Measurements from ENCODE around the gene RIPK1. TPM values are rescaled to one million over a fixed set of nuclear protein-coding genes. Genes with fewer than 3 reads are reported as not detected.
"Not testable (repeated sequence)": the region's sequence is repeated elsewhere in the genome, so short reads cannot be mapped to it uniquely, and the experiment has no call there.

The RIPK1 gene
- total and polyA plus RNA-seq, 2 of the 8 experiments (the other 6 are each of a cell fraction or from before 2014, with no cell fraction given): 5.9 to 22.9 TPM

GRCh38 chr6:3156184-3157130 is 88.2 kb downstream of the RIPK1 start:
- not testable (repeated sequence) for H3K27ac ChIP-seq (ENCODE audit: low read depth, low read length); H2AFZ ChIP-seq (ENCODE audit: low read length); H2BK20ac ChIP-seq (ENCODE audit: low read length); H2AK5ac ChIP-seq (ENCODE audit: low read depth, low read length); H3K9me3 ChIP-seq (ENCODE audit: insufficient read depth in 2 of 2, low read depth in 1 of 2, low read length in 1 of 2); FAIRE-seq; H2BK12ac ChIP-seq (ENCODE audit: low read depth, low read length); H3K79me1 ChIP-seq (ENCODE audit: low read depth, low read length); H3K23me2 ChIP-seq (ENCODE audit: low read depth, low read length); H3K23ac ChIP-seq (ENCODE audit: insufficient read length); H2BK15ac ChIP-seq (ENCODE audit: low read length); H3K56ac ChIP-seq (replicated peaks; ENCODE audit: insufficient read length, low read depth, low read length); H3K27me3 ChIP-seq (replicated peaks in 1 of 4; ENCODE audit: control insufficient read depth in 3 of 4, extremely low read depth in 1 of 4, insufficient read depth in 3 of 4, low read length in 3 of 4); H3K4ac ChIP-seq (replicated peaks; ENCODE audit: insufficient read length, low read depth, low read length); H3K79me2 ChIP-seq (ENCODE audit: control insufficient read depth in 1 of 2, insufficient read depth in 2 of 2, low read length in 2 of 2); H2BK120ac ChIP-seq (replicated peaks; ENCODE audit: low read depth, low read length); H3K14ac ChIP-seq (ENCODE audit: insufficient read length); H4K91ac ChIP-seq (replicated peaks; ENCODE audit: insufficient read length, low read length); H4K5ac ChIP-seq (ENCODE audit: insufficient read length, low read depth, low read length); H4K20me1 ChIP-seq (replicated peaks in 1 of 2; ENCODE audit: control insufficient read depth in 1 of 2, insufficient read depth in 2 of 2, low read length in 2 of 2); DNase-seq (ENCODE audit: low read depth in 1 of 2, low spot score in 2 of 2)
- Histone ChIP-seq H3K9ac (replicated peaks in 1 of 4; ENCODE audit: extremely low read depth in 1 of 4, low read depth in 3 of 4, low read length in 3 of 4) (peak overlapping the region in 3 of 4 experiments; percentile 20 to 76 (median 57); a peak in 6 of 7 replicates), H3K36me3 (ENCODE audit: control insufficient read depth in 2 of 4, insufficient read depth in 4 of 4, low read length in 3 of 4) (peaks cover 4 to 28% (median 12%) of the 10 kb centered on the region in 4 experiments; a peak in 6 of 8 replicates), H3K4me1 (replicated peaks in 1 of 4; ENCODE audit: control insufficient read depth in 3 of 4, insufficient read depth in 4 of 4, low read length in 3 of 4) (peaks cover 0 to 17% (median 8%) of the 10 kb centered on the region in 4 experiments; a peak in 5 of 7 replicates), H3K18ac (ENCODE audit: extremely low read depth, low read length) (peak overlapping the region; percentile 32), H2BK5ac (ENCODE audit: low read depth, low read length) (peak overlapping the region; percentile 35; the same call in 1 of the 2 replicates), H4K8ac (ENCODE audit: extremely low read depth, insufficient read depth, low read length) (peak overlapping the region; percentile 35; the same call in 1 of the 2 replicates), H3K4me2 (ENCODE audit: insufficient read depth in 1 of 2, low read depth in 2 of 2, low read length in 2 of 2) (peak overlapping the region; percentile 77 to 96), H3K4me3 (ENCODE audit: extremely low read depth in 1 of 4, insufficient read depth in 2 of 4, low read depth in 3 of 4, low read length in 4 of 4) (peak overlapping the region; percentile 60 to 79 (median 74))
- ChIA-PET POLR2A (ENCODE audit: partially characterized antibody) (interaction anchor here (0.6 to 4.3 kb wide), 23 partner anchors 8 to 430 kb away, joined by 3 to 24 read pairs (median 5); partner anchors contain the start of genes NQO2 and TUBB2B), CTCF (ENCODE audit: partially characterized antibody) (interaction anchor here (0.6 to 2.2 kb wide), 13 partner anchors 9 to 1732 kb away, joined by 3 to 13 read pairs (median 4); no protein-coding TSS in a partner anchor)
- WGBS, 2 experiments (ENCODE audit: extremely low coverage in 1 of 2, insufficient coverage in 1 of 2, insufficient read length in 1 of 2, insufficient replicate concordance in 2 of 2, low coverage in 1 of 2, low lambda C conversion rate in 2 of 2, missing lambda C conversion rate in 1 of 2): 12% methylated on average over 28 of the region's 32 CpGs; no CpG with 5 or more reads in 1 of the 2 experiments
